Measurements from ENCODE around the gene CCR6. TPM values are rescaled to one million over a fixed set of nuclear protein-coding genes. Genes with fewer than 3 reads are reported as not detected.
"Not testable (repeated sequence)": the region's sequence is repeated elsewhere in the genome, so short reads cannot be mapped to it uniquely, and the experiment has no call there.

CCR6 gene
- total RNA-seq, 4 donors from 2014 or later = 1.3 TPM; not detected in 3

DNA sequence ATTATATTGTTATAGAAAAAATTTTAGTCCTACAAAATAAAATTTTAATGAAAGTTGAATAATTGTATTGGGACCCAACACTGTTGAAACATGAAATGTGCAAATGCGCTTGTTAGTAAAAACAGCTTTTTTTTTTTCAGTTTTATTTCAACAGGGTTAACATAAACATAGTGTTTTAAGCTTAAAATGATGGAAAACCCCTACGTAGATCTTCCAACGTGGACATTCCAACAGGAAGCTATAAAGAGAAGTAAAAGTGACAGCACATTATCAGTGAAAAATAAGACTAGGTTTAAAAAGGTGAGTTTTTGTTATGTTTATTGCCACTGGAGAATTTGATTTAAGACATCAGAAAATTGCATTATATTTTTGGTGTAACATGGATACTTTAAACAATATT, 41.4 kb downstream of the CCR6 start:
- Histone ChIP-seq H3K27ac (no peak overlapping the region), H3K27me3 (no peaks in the 10 kb centered on the region), H3K36me3 (no peaks in the 10 kb centered on the region), H3K4me1 (no peaks in the 10 kb centered on the region), H3K4me3 (no peak overlapping the region), H3K9me3 (no peaks in the 10 kb centered on the region)
- TF ChIP-seq, protein P1, sequence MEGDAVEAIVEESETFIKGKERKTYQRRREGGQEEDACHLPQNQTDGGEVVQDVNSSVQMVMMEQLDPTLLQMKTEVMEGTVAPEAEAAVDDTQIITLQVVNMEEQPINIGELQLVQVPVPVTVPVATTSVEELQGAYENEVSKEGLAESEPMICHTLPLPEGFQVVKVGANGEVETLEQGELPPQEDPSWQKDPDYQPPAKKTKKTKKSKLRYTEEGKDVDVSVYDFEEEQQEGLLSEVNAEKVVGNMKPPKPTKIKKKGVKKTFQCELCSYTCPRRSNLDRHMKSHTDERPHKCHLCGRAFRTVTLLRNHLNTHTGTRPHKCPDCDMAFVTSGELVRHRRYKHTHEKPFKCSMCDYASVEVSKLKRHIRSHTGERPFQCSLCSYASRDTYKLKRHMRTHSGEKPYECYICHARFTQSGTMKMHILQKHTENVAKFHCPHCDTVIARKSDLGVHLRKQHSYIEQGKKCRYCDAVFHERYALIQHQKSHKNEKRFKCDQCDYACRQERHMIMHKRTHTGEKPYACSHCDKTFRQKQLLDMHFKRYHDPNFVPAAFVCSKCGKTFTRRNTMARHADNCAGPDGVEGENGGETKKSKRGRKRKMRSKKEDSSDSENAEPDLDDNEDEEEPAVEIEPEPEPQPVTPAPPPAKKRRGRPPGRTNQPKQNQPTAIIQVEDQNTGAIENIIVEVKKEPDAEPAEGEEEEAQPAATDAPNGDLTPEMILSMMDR (IDR thresholded peaks at IDR 0.05) = no peak
- TF ChIP-seq POLR2A (IDR thresholded peaks at IDR 0.05) (no peak), EP300 (IDR thresholded peaks at IDR 0.05; ENCODE audit: low read depth) (no peak), POLR2AphosphoS5 (IDR thresholded peaks at IDR 0.05) (no peak)
- in situ Hi-C loops (cut with MboI; ENCODE audit: low pct_ligation_motif_present in 1 of 4, low pct_unique_long_range_greater_than_20kb in 1 of 4, low sequenced_read_pairs in 3 of 4) (no loop called here), intact Hi-C loops (cut with DNase I; ENCODE audit: low total_unique reads) (no loop called here)
- no peak for DNase-seq
- WGBS, 2 donors (ENCODE audit: low coverage in 1 of 2) = 61 to 73% methylated on average over 3 of the region's 3 CpGs

DNA sequence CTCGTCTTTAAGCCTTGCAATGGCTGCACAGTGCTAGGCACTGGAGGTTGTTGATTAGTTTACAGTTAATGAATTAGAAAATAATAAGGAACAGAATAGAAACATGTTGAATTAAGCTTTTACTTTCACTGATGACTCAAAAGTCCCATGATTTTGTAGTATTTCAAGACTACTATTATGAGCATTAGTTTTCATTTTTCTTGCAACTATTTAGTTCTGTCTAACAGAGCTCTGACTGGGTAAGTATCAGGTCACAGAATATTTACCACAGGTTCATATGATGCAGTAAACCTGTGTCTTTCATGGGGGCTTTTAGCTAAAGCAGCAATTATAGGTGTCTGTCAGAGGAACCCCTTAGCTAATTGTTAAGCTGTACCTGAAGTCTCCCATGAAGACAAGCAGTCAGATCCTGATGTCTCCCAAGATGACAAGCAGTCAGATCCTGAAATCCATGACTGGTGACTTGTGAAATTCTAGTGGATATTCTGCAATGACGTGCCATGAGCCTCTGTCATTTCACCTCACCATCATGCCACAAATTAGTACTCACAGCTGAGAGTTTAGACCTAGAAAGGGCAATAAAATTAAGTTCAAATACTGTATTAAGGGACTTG, 43.1 kb downstream of the CCR6 start:
- intact Hi-C loops (cut with DNase I; ENCODE audit: low total_unique reads) (no loop called here), in situ Hi-C loops (cut with MboI; ENCODE audit: low pct_ligation_motif_present in 1 of 4, low pct_unique_long_range_greater_than_20kb in 1 of 4, low sequenced_read_pairs in 3 of 4) (no loop called here)
- H3K9me3 ChIP-seq = no peaks in the 10 kb centered on the region
- H3K4me3 ChIP-seq = no peak overlapping the region
- DNase-seq = no peak
- no peak overlapping the region for H3K27ac ChIP-seq
- H3K36me3 ChIP-seq = no peaks in the 10 kb centered on the region
- 83 to 100% methylated on average over 1 to 2 of the region's 2 CpGs for WGBS, 2 donors (ENCODE audit: low coverage in 1 of 2)
- no peak for TF ChIP-seq POLR2A (IDR thresholded peaks at IDR 0.05)
- TF ChIP-seq EP300 (IDR thresholded peaks at IDR 0.05; ENCODE audit: low read depth) = no peak
- TF ChIP-seq POLR2AphosphoS5 (IDR thresholded peaks at IDR 0.05) = no peak
- TF ChIP-seq, protein P1 (IDR thresholded peaks at IDR 0.05) = no peak
- H3K4me1 ChIP-seq = no peaks in the 10 kb centered on the region
- no peaks in the 10 kb centered on the region for H3K27me3 ChIP-seq

DNA sequence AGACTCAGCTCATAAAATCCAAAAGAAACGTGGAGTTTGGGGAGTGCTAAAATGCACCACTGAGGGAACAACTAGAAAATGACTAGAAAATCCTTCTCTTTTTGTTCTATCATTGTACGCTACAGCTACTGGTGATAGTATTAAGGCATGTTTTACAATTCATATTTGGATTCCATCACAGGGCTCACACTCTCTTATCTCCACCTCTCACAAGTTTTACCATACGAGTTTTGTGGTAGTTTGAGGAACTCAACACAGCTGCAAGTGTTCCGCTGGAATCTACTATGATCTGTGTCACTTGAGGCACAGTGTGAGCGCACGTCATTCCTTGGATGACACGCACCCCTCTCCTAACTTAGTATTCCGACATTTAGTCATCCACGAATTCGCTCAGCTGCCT, 44.8 kb downstream of the CCR6 start:
- DNase-seq; in situ Hi-C loops (cut with MboI; ENCODE audit: low pct_ligation_motif_present in 1 of 4, low pct_unique_long_range_greater_than_20kb in 1 of 4, low sequenced_read_pairs in 3 of 4); H3K9me3 ChIP-seq; H3K27ac ChIP-seq; H3K4me1 ChIP-seq; H3K27me3 ChIP-seq; H3K36me3 ChIP-seq; intact Hi-C loops (cut with DNase I; ENCODE audit: low total_unique reads); H3K4me3 ChIP-seq: not testable (repeated sequence)
- WGBS, 2 donors (ENCODE audit: low coverage in 1 of 2) = 82% methylated on average over 3 of the region's 10 CpGs; no CpG with 5 or more reads in 1 of the 2 donors

DNA sequence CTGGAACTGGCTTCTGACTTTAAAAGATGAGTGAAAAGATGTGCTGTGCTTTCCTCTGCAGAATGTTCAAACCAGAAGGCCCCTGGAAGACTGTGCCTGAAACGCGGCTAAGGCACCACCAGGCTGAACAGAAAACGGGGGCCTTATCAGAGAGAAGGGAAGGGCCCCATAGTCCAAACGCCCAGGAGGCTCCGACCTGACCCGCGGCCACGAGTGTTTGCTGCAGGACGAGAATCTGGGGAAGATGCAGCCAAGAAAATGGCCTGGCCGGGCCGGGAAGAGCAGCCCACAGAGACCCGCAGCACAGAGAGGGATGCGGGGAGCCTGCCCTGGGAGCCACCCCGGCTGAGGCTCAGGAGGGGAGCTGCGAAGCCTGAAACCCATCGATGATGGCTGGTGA, 45.4 kb downstream of the CCR6 start:
- H3K4me1 ChIP-seq; H3K9me3 ChIP-seq; H3K27ac ChIP-seq; DNase-seq; in situ Hi-C loops (cut with MboI; ENCODE audit: low pct_ligation_motif_present in 1 of 4, low pct_unique_long_range_greater_than_20kb in 1 of 4, low sequenced_read_pairs in 3 of 4); H3K27me3 ChIP-seq; H3K36me3 ChIP-seq; H3K4me3 ChIP-seq; intact Hi-C loops (cut with DNase I; ENCODE audit: low total_unique reads): not testable (repeated sequence)
- WGBS, 2 donors (ENCODE audit: low coverage in 1 of 2) = 77% methylated on average over 15 of the region's 16 CpGs; no CpG with 5 or more reads in 1 of the 2 donors

DNA sequence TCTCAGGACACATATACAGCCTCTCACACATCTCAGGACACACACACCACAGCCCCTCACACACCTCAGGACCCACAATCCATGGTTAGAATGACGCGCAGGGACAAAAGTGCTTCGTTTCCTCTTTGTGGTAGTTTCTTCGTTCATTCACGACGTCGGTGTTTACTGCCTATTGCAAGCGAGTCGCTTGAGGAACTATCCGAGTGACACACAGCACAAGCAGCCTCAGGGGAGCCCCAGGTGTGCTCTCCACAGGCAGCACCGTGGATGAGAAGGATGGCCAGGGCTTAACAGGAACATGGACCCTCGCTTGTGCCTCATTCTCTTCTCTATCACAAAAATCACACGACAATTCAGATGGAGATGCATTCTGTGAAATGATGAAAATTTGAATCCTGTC, 47.0 kb downstream of the CCR6 start:
- intact Hi-C loops (cut with DNase I; ENCODE audit: low total_unique reads) = not testable (repeated sequence)

DNA sequence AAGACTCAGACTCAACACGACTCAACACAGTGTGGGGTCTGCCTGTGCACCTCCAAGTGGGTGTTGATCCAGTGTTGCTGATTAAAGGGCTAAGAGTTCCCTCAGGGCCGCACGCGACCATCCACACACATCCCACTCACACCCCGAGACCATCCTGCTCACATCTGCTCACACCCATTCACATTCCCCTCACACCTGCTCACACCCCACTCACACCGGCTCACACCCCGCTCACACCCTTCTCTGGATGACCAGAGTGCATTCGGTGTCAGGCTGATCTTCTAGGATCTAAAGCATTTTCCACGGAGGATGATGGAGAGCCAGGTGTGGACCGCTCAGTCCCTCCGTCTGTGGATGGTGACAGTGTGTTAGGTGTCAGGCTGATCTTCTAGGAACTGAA, 48.4 kb downstream of the CCR6 start:
- H3K9me3 ChIP-seq; H3K36me3 ChIP-seq; H3K27me3 ChIP-seq; in situ Hi-C loops (cut with MboI; ENCODE audit: low pct_ligation_motif_present in 1 of 4, low pct_unique_long_range_greater_than_20kb in 1 of 4, low sequenced_read_pairs in 3 of 4); H3K4me1 ChIP-seq; intact Hi-C loops (cut with DNase I; ENCODE audit: low total_unique reads); DNase-seq; H3K27ac ChIP-seq; H3K4me3 ChIP-seq: not testable (repeated sequence)
- 96% methylated on average over 11 of the region's 11 CpGs; no CpG with 5 or more reads in 1 of the 2 donors for WGBS, 2 donors (ENCODE audit: low coverage in 1 of 2)

More for the DNA sequence above, 47.0 kb downstream of the CCR6 start:
- WGBS, 2 donors (ENCODE audit: low coverage in 1 of 2) = 63% methylated on average over 6 of the region's 13 CpGs; no CpG with 5 or more reads in 1 of the 2 donors
- H3K27me3 ChIP-seq; H3K4me1 ChIP-seq; DNase-seq; H3K4me3 ChIP-seq; H3K36me3 ChIP-seq; in situ Hi-C loops (cut with MboI; ENCODE audit: low pct_ligation_motif_present in 1 of 4, low pct_unique_long_range_greater_than_20kb in 1 of 4, low sequenced_read_pairs in 3 of 4); H3K9me3 ChIP-seq; H3K27ac ChIP-seq: not testable (repeated sequence)

DNA sequence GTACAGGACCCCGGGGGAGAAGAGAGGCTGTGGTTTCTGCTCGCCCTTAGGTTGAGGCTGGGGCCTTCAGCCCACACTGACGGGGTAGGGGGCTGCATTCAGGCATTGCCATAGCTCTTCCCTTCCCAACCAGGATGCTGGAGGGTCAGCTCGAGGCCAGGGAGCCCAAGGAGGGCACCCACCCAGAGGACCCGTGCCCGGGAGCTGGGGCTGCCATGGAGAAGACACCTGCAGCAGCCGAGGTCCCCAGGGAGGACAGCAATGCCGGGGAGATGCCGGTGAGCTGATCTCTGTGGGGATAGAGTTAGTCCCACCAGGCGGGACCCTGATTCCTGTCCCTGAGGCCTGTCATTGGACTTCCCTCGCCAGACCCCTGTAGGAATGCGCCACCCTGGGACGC, 49.1 kb downstream of the CCR6 start:
- in situ Hi-C loops (cut with MboI; ENCODE audit: low pct_ligation_motif_present in 1 of 4, low pct_unique_long_range_greater_than_20kb in 1 of 4, low sequenced_read_pairs in 3 of 4); H3K27me3 ChIP-seq; DNase-seq; H3K36me3 ChIP-seq; intact Hi-C loops (cut with DNase I; ENCODE audit: low total_unique reads); H3K4me1 ChIP-seq; H3K27ac ChIP-seq; H3K4me3 ChIP-seq; H3K9me3 ChIP-seq: not testable (repeated sequence)
- WGBS, 2 donors (ENCODE audit: low coverage in 1 of 2) = 85 to 86% methylated on average over 1 to 13 of the region's 13 CpGs

DNA sequence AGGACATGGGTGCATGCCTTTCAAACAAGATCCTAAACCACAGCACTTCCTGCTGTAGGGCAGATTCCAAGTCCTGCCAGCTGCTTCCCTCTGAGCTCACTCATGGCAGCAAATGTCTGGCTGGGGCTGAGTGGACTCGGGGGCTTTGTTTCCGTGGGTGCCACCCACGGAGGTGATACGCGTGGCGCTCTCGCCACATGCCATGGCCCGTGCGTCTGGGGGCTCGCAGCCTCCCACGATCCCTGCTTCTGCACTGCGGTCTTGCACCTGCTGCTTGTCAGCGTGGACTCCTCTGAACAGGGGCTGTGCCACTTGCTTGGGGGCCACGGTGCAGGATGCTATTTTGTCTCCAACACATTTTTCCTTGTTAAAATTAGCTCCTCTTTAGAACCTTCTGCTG, 54.4 kb downstream of the CCR6 start:
- H3K4me3 ChIP-seq; DNase-seq; H3K4me1 ChIP-seq; intact Hi-C loops (cut with DNase I; ENCODE audit: low total_unique reads); H3K27me3 ChIP-seq; H3K27ac ChIP-seq; H3K9me3 ChIP-seq; H3K36me3 ChIP-seq; in situ Hi-C loops (cut with MboI; ENCODE audit: low pct_ligation_motif_present in 1 of 4, low pct_unique_long_range_greater_than_20kb in 1 of 4, low sequenced_read_pairs in 3 of 4): not testable (repeated sequence)
- no CpG with 5 or more reads among the region's 14 CpGs for WGBS, 2 donors (ENCODE audit: low coverage in 1 of 2)
